Aorta (tissue), 5 donors: ENCODE results near the gene SLF1. TPM values are rescaled to one million over a fixed set of nuclear protein-coding genes. Genes with fewer than 3 reads are reported as not detected.
"Not testable (repeated sequence)": the region's sequence is repeated elsewhere in the genome, so short reads cannot be mapped to it uniquely, and the experiment has no call there.

ENCODE experiments used
- ATAC-seq: fragments of 200-7000 bp; cut with Tn5 transposase; one replicate; pipeline ENCODE4 v1.9.1; 2022; ENCODE audit warnings: moderate library complexity; ENCODE audit not compliant: low FRiP score
- DNase-seq, 2 donors: peaks; one replicate each; pipeline ENCODE4 v3.0.0-alpha.2; 2020
- H3K27ac ChIP-seq, 2 donors: one replicate each; pipeline ENCODE4 v1.5.1; 2013; ENCODE audit warnings: low read length in 2 of 2, mild to moderate bottlenecking in 2 of 2, moderate library complexity in 2 of 2, control low read depth in 1 of 2, inconsistent platforms in 1 of 2, low read depth in 1 of 2
- H3K27me3 ChIP-seq, 2 donors: one replicate each; pipeline ENCODE4 v1.6.1; 2013; ENCODE audit warnings: control low read depth in 1 of 2, low read length in 1 of 2, mild to moderate bottlenecking in 1 of 2, moderate library complexity in 1 of 2; ENCODE audit not compliant: insufficient read depth in 2 of 2, control insufficient read depth in 1 of 2
- H3K36me3 ChIP-seq, 2 donors: one replicate each; pipeline ENCODE4 v1.6.1; 2013; ENCODE audit warnings: control low read depth in 1 of 2, low read length in 1 of 2, mild to moderate bottlenecking in 1 of 2; ENCODE audit not compliant: insufficient read depth in 2 of 2, control insufficient read depth in 1 of 2
- H3K4me1 ChIP-seq, 2 donors: one replicate each; pipeline ENCODE4 v1.6.1; 2013; ENCODE audit warnings: low read length in 2 of 2, control low read depth in 1 of 2, mild to moderate bottlenecking in 1 of 2, moderate library complexity in 1 of 2; ENCODE audit not compliant: insufficient read depth in 2 of 2, control insufficient read depth in 1 of 2
- H3K4me3 ChIP-seq, 2 donors: one replicate each; pipeline ENCODE4 v1.5.1; 2013; ENCODE audit warnings: low read length in 2 of 2, control low read depth in 1 of 2, mild to moderate bottlenecking in 1 of 2
- H3K9me3 ChIP-seq: one replicate; pipeline ENCODE4 v1.6.1; 2013; ENCODE audit warnings: mild to moderate bottlenecking, low read length; ENCODE audit not compliant: control insufficient read depth
- WGBS, 2 donors: extraction: QIAGEN DNeasy Blood & Tissue Kit; methylation state at CpG; one replicate each; pipeline ENCODE4 v1.1.7; 2013; 5-methylcytosine and 5-hydroxymethylcytosine counted together
- intact Hi-C, 2 donors: fragments of 100-400 bp; cut with DNase I; formaldehyde crosslinking; loops; one replicate each; pipeline versions ENCODE4 v1.14.2 to v1.15.0; 2022
- long read RNA-seq, 2 donors: library from polyadenylated mRNA; unstranded; transcript quantifications; one replicate each; pipeline ENCODE4 v2.0.0, GENCODE V29; 2020 to 2021
- polyA plus RNA-seq, 2 donors: library from polyadenylated mRNA; stranded (reverse); fragments of 200-250 nt; gene quantifications; one replicate each; pipeline ENCODE4 v1.2.3, GENCODE V29; 2013
- total RNA-seq, 2 donors: library from RNA; stranded (reverse); fragmentation: NEBNext Ultra II Directional; extraction: Animal tissue kit (Norgen Biotek cat#: 25700); gene quantifications; one replicate each; pipeline ENCODE4 v1.2.1, GENCODE V29; 2021
- donor health status: healthy with polysubstance abuse.
- donor health status: Bipolar disorder and iron deficiency.
- donor health status: DM: no; HTN: no; CAD: no.
- donor health status: DM: no; HTN: no; CAD: no.
- donor health status: DM: yes; HTN: yes; CAD: no.

SLF1 gene
- total RNA-seq = 1 to 10 TPM; 3.9 to 6.1 TPM
- polyA plus RNA-seq = 1 to 10 TPM; 2.1 to 3.1 TPM
- long read RNA-seq, donor 1, partial matches to known transcripts = 1 of 4 reads
- long read RNA-seq, donor 1, other reads (novel, unspliced or antisense) = 3 of 4 reads
- long read RNA-seq, donor 2, partial matches to known transcripts = 2 of 19 reads
- long read RNA-seq, donor 2, other reads (novel, unspliced or antisense) = 17 of 19 reads

GRCh38 chr5:94618493-94619328, at the start of gene SLF1, which contains the start of gene KIAA0825:
TSS of gene SLF1 (plus strand) at chr5:94618669. CDS start at chr5:94628811, 10,142 bp downstream.
TSS of gene KIAA0825 (minus strand) at chr5:94618604. CDS start at chr5:94537126, 81,478 bp downstream.
- WGBS, 2 donors = 0 to 1% methylated on average over 57 to 63 of the region's 63 CpGs
- H3K4me1 ChIP-seq = no peaks in the 10 kb centered on the region
- H3K36me3 ChIP-seq = no peaks in the 10 kb centered on the region
- no peak within 1 kb of the TSS for H3K27ac ChIP-seq
- no peaks in the 10 kb centered on the region for H3K27me3 ChIP-seq
- peak; percentile 97 for ATAC-seq
- DNase-seq = peak; percentile 91 to 95
- peak within 1 kb of the TSS; percentile 37 to 90 for H3K4me3 ChIP-seq
- no peaks in the 10 kb centered on the region for H3K9me3 ChIP-seq
- intact Hi-C loops = no loop called here

DNA sequence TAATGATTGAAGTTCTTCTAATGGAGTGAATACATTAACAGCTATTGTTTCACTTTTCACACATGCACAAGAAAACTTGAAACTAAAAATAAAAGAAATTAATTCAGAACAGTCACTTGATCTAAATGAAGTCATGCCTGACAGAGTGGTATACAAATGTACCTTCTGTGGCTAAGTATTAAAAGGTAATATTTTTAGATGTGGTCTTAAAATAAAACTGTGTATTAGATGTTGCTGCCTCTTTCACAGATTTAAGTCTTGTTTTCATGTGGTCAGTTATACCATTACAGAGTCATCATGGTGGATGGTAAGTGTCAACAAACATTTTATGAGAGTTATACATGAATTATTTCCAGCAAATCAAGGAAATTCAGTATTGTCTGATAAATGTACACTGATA, 47.1 kb upstream of the SLF1 start:
- Histone ChIP-seq H3K4me3 (no peak overlapping the region), H3K9me3 (no peaks in the 10 kb centered on the region), H3K4me1 (no peaks in the 10 kb centered on the region), H3K27ac (no peak overlapping the region), H3K36me3 (no peaks in the 10 kb centered on the region), H3K27me3 (no peaks in the 10 kb centered on the region)
- intact Hi-C loops = no loop called here
- ATAC-seq (no peak), DNase-seq (no peak)

DNA sequence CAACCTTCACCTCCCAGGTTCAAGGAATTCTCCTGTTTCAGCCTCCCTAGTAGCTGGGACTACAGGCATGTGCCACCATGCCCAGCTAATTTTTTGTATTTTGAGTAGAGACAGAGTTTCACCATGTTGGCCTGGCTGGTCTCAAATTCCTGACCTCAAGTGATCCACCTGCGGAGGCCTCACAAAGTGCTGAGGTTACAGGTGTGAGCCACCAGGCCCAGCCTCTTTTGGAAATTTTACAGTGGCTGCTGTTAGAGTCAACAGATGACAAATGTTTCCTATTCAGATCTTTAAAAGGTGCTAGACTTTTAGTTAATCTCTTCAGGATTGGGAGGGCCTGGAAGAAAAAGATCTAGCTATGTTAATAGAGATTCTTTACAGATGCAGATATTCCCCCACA, 45.1 kb upstream of the SLF1 start:
- DNase-seq, H3K4me3 ChIP-seq, H3K9me3 ChIP-seq, ATAC-seq, H3K27me3 ChIP-seq, H3K36me3 ChIP-seq, H3K27ac ChIP-seq, H3K4me1 ChIP-seq, intact Hi-C loops: not testable (repeated sequence)
- WGBS, 2 donors = 79 to 82% methylated on average over 1 of the region's 1 CpG

DNA sequence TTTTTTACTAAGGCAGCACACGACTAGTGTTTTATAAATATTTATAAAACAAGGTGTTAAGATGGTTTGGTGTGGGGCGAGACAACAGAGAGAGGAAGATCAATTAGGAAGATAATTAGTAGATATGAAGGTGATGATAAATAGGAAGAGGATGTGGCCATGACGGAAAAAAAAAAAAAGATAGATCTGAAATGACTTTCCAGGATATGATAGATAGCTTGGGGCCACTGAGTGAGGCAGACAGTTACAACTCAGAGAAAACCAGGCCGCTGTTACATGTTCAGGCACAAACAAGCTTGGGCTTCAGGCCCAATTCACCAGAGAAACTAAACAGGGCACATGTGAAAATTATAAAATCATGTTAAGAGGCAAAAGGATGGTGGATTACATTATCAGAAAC, 43.3 kb upstream of the SLF1 start:
- Histone ChIP-seq H3K27ac (no peak overlapping the region), H3K27me3 (no peaks in the 10 kb centered on the region), H3K9me3 (no peaks in the 10 kb centered on the region), H3K36me3 (no peaks in the 10 kb centered on the region), H3K4me3 (no peak overlapping the region), H3K4me1 (no peaks in the 10 kb centered on the region)
- 89 to 92% methylated on average over 4 of the region's 4 CpGs for WGBS, 2 donors
- intact Hi-C loops = no loop called here
- ATAC-seq (no peak), DNase-seq (no peak)

- no peaks in the 10 kb centered on the region for H3K4me1 ChIP-seq
- H3K27me3 ChIP-seq = no peaks in the 10 kb centered on the region
- intact Hi-C loops = no loop called here
- no peak for DNase-seq
- H3K9me3 ChIP-seq = no peaks in the 10 kb centered on the region
- no peaks in the 10 kb centered on the region for H3K36me3 ChIP-seq
- no peak overlapping the region for H3K4me3 ChIP-seq
- ATAC-seq = no peak
- H3K27ac ChIP-seq = no peak overlapping the region
Measured at GRCh38 chr5:94577466-94578245, 40.8 kb upstream of the SLF1 start.

- no peaks in the 10 kb centered on the region for H3K27me3 ChIP-seq
- DNase-seq = no peak
- ATAC-seq = no peak
- H3K27ac ChIP-seq = no peak overlapping the region
- no peaks in the 10 kb centered on the region for H3K36me3 ChIP-seq
- no peaks in the 10 kb centered on the region for H3K4me1 ChIP-seq
- 93 to 97% methylated on average over 7 of the region's 7 CpGs for WGBS, 2 donors
- no peak overlapping the region for H3K4me3 ChIP-seq
- peaks cover 1% of the 10 kb centered on the region for H3K9me3 ChIP-seq
- intact Hi-C loops = no loop called here
Measured at GRCh38 chr5:94595281-94595840, 23.1 kb upstream of the SLF1 start.

- intact Hi-C loops = no loop called here
- Histone ChIP-seq H3K4me1 (no peaks in the 10 kb centered on the region), H3K27me3 (no peaks in the 10 kb centered on the region), H3K36me3 (no peaks in the 10 kb centered on the region), H3K9me3 (no peaks in the 10 kb centered on the region), H3K27ac (no peak overlapping the region), H3K4me3 (no peak overlapping the region)
- DNase-seq (no peak), ATAC-seq (no peak)
- WGBS, 2 donors = 77 to 79% methylated on average over 2 of the region's 2 CpGs
Measured at GRCh38 chr5:94613583-94613982, 4.9 kb upstream of the SLF1 start.

DNA sequence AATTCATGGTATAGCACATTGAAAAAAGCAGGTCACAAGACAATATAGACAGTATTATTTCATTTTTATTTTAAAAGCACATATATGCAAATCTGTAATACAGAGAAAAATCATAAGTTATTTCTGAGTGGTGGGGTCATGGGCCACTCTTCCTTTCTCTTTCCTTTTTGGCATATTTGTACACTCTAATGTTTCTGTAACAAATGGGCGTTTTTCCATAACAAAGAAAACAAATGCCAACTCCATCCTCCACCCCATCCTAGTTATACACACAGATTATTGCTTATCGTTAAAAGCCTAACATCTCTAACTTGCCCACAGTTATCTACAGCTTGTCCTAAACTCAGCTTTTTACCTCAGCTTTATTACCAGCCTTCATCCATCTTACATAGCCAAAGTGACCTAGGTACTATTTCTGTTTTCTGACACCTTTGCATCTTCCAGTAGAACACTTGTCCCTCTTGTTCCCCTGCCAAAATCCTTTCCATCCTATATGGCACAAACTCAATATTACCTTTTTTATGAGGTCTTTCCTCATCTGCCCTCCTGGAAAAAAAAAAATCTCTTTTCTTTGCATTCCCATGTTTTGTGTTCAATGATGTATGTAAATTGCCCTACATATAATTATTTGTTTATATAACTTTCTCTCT, 4.2 kb upstream of the SLF1 start:
- Histone ChIP-seq H3K9me3 (no peaks in the 10 kb centered on the region), H3K4me1 (no peaks in the 10 kb centered on the region), H3K27me3 (no peaks in the 10 kb centered on the region), H3K4me3 (no peak overlapping the region), H3K36me3 (no peaks in the 10 kb centered on the region), H3K27ac (no peak overlapping the region)
- no peak for ATAC-seq
- intact Hi-C loops = no loop called here
- DNase-seq = no peak
- 76 to 81% methylated on average over 2 of the region's 2 CpGs for WGBS, 2 donors
